ENCODE data around the gene LARGE1. TPM values are rescaled to one million over a fixed set of nuclear protein-coding genes. Genes with fewer than 3 reads are reported as not detected.
"Not testable (repeated sequence)": the region's sequence is repeated elsewhere in the genome, so short reads cannot be mapped to it uniquely, and the experiment has no call there.

Gene LARGE1
- total RNA-seq, 1 donor from 2014 or later, result 195 TPM

DNA sequence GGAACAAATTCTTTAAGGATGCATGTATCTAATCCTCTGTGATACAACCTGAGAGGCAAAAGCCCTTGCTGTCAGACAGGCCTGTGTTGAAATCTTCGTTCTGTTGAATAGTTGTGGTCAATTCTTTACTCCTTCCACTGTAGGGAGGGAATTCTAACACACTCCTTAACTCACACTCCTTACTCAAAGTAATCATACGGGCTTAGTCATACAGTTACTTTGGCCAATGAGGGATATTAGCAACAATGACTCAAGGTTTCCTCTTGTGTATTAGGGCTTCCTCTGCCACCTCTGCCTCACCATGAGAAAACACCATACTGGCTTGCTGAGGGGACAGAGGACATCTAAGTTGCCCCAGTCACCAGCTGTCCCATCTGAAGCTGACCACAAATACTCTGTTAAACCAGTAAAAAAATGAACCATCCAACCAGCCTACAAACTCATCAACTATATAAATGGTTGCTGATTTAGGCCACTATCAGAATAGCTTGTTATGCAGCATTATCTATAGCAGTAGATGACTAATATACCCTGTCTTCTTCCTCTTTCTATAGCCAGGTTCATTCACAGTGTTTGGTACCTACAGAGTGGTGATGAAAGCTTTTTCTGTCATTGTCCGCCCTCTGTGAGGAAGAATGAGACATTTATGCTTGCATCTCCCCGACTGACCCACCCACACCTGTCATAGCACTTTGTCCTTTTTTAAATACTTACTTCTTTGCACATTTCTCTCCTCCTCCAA, 539.3 kb downstream of the LARGE1 start:
- Mint-ChIP-seq H3K27ac (no peak overlapping the region), H3K27me3 (no peaks in the 10 kb centered on the region), H3K4me1 (ENCODE audit: low read depth) (no peaks in the 10 kb centered on the region), H3K9me3 (ENCODE audit: low read depth) (peaks cover 23% of the 10 kb centered on the region), H3K4me3 (ENCODE audit: low read depth) (no peak overlapping the region), H3K36me3 (ENCODE audit: insufficient read depth) (peaks cover 53% of the 10 kb centered on the region)
- DNase-seq (ENCODE audit: low spot score, unreplicated experiment), result no peak
- TF ChIP-seq, protein P1, sequence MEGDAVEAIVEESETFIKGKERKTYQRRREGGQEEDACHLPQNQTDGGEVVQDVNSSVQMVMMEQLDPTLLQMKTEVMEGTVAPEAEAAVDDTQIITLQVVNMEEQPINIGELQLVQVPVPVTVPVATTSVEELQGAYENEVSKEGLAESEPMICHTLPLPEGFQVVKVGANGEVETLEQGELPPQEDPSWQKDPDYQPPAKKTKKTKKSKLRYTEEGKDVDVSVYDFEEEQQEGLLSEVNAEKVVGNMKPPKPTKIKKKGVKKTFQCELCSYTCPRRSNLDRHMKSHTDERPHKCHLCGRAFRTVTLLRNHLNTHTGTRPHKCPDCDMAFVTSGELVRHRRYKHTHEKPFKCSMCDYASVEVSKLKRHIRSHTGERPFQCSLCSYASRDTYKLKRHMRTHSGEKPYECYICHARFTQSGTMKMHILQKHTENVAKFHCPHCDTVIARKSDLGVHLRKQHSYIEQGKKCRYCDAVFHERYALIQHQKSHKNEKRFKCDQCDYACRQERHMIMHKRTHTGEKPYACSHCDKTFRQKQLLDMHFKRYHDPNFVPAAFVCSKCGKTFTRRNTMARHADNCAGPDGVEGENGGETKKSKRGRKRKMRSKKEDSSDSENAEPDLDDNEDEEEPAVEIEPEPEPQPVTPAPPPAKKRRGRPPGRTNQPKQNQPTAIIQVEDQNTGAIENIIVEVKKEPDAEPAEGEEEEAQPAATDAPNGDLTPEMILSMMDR (IDR thresholded peaks at IDR 0.05; ENCODE audit: unreplicated experiment), result no peak

GRCh38 chr22:33379836-33380235, 540.4 kb downstream of the LARGE1 start:
- no peaks in the 10 kb centered on the region for H3K4me1 Mint-ChIP-seq (ENCODE audit: low read depth)
- H3K27me3 Mint-ChIP-seq, result no peaks in the 10 kb centered on the region
- no peak overlapping the region for H3K27ac Mint-ChIP-seq
- TF ChIP-seq, protein P1 (IDR thresholded peaks at IDR 0.05; ENCODE audit: unreplicated experiment), result no peak
- H3K4me3 Mint-ChIP-seq (ENCODE audit: low read depth), result no peak overlapping the region
- H3K9me3 Mint-ChIP-seq (ENCODE audit: low read depth), result peaks cover 23% of the 10 kb centered on the region
- H3K36me3 Mint-ChIP-seq (ENCODE audit: insufficient read depth), result peaks cover 54% of the 10 kb centered on the region
- no peak for DNase-seq (ENCODE audit: low spot score, unreplicated experiment)

DNA sequence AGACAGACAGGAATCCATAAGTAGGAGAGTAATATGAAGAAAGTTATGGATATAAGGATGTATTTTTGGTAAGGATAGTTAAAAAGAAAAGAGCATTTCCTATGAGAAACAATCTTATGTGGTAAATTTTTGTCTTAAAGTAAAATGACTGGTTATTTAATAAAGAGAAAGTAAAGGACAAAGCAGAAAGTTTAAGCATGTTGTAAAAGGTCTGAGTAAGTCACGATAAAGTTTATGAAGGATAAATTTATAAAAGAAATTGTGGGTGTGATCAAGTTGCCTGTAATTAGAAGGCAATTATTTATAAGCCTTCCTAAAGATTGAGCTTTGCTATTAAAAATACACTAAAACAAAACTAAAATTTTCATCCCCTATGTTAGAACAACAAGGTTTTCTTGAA, 547.4 kb downstream of the LARGE1 start:
- no peaks in the 10 kb centered on the region for H3K27me3 Mint-ChIP-seq
- no peak overlapping the region for H3K27ac Mint-ChIP-seq
- DNase-seq (ENCODE audit: low spot score, unreplicated experiment), result no peak
- peaks cover 23% of the 10 kb centered on the region for H3K9me3 Mint-ChIP-seq (ENCODE audit: low read depth)
- no peak overlapping the region for H3K4me3 Mint-ChIP-seq (ENCODE audit: low read depth)
- TF ChIP-seq, protein P1 (IDR thresholded peaks at IDR 0.05; ENCODE audit: unreplicated experiment), result no peak
- peaks cover 41% of the 10 kb centered on the region for H3K36me3 Mint-ChIP-seq (ENCODE audit: insufficient read depth)
- peaks cover 4% of the 10 kb centered on the region for H3K4me1 Mint-ChIP-seq (ENCODE audit: low read depth)

- Mint-ChIP-seq H3K36me3 (ENCODE audit: insufficient read depth) (peaks cover 40% of the 10 kb centered on the region), H3K27ac (peak overlapping the region; percentile 71)
- not testable (repeated sequence) for H3K27me3 Mint-ChIP-seq; DNase-seq (ENCODE audit: low spot score, unreplicated experiment); H3K4me3 Mint-ChIP-seq (ENCODE audit: low read depth); H3K4me1 Mint-ChIP-seq (ENCODE audit: low read depth); H3K9me3 Mint-ChIP-seq (ENCODE audit: low read depth)
Measured at GRCh38 chr22:33363256-33363655, 557.0 kb downstream of the LARGE1 start.

DNA sequence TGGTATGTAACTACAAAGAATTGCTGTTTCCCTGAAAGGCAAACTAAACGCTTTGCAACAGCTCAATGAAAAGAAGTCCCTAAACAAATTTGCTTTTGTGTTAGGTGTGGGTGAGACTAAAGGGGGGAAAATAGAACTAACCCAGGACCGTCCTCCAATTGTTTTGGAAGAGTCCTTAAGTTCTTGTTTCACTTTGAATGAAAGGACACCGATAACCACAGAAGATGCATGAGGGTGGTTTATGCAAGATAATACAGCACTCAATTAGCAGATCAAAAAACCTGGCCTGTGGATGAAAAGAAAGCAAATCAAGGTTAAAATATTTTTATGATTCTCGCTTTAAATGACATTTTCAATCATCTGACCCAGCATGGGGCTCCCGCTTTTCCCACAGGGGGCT, 557.6 kb downstream of the LARGE1 start:
- H3K4me3 Mint-ChIP-seq (ENCODE audit: low read depth), result no peak overlapping the region
- H3K4me1 Mint-ChIP-seq (ENCODE audit: low read depth), result no peaks in the 10 kb centered on the region
- H3K36me3 Mint-ChIP-seq (ENCODE audit: insufficient read depth), result peaks cover 43% of the 10 kb centered on the region
- H3K27ac Mint-ChIP-seq, result peak overlapping the region; percentile 71
- no peaks in the 10 kb centered on the region for H3K27me3 Mint-ChIP-seq
- DNase-seq (ENCODE audit: low spot score, unreplicated experiment), result no peak
- TF ChIP-seq, protein P1 (IDR thresholded peaks at IDR 0.05; ENCODE audit: unreplicated experiment), result no peak
- H3K9me3 Mint-ChIP-seq (ENCODE audit: low read depth), result peaks cover 4% of the 10 kb centered on the region

DNA sequence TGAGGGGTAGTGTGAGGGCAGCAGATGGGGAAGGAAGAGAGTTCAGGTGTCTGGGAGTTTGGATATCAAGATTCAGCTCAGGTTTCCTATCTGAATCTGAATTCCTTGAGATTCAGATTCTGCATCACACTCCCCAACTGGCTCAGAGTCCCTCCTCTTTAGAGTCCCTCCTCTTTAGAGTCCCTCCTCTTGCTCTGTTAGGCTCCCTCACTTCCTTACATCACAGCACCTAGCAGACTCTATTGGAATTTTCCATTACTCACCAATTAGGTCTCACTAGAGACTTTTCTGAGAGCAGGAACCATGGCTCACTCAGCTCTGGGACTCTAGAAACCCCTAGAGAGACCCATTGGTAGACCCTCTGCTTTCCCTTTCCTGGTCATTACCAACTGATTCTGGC, 558.7 kb downstream of the LARGE1 start:
- no peak for DNase-seq (ENCODE audit: low spot score, unreplicated experiment)
- Mint-ChIP-seq H3K36me3 (ENCODE audit: insufficient read depth) (peaks cover 41% of the 10 kb centered on the region), H3K27me3 (no peaks in the 10 kb centered on the region), H3K4me1 (ENCODE audit: low read depth) (no peaks in the 10 kb centered on the region), H3K9me3 (ENCODE audit: low read depth) (peaks cover 4% of the 10 kb centered on the region), H3K4me3 (ENCODE audit: low read depth) (no peak overlapping the region), H3K27ac (no peak overlapping the region)
- TF ChIP-seq, protein P1 (IDR thresholded peaks at IDR 0.05; ENCODE audit: unreplicated experiment), result no peak
